Measurements from ENCODE around the gene MPV17L2.
"Not testable (repeated sequence)": the region's sequence is repeated elsewhere in the genome, so short reads cannot be mapped to it uniquely, and the experiment has no call there.

The MPV17L2 gene

GRCh38 chr19:18193388-18194180 is 566 bp downstream of the MPV17L2 start:
- no peak for DNase-seq

- no peak for DNase-seq
Observed at GRCh38 chr19:18194181-18194530, 1.1 kb downstream of the MPV17L2 start.

DNA sequence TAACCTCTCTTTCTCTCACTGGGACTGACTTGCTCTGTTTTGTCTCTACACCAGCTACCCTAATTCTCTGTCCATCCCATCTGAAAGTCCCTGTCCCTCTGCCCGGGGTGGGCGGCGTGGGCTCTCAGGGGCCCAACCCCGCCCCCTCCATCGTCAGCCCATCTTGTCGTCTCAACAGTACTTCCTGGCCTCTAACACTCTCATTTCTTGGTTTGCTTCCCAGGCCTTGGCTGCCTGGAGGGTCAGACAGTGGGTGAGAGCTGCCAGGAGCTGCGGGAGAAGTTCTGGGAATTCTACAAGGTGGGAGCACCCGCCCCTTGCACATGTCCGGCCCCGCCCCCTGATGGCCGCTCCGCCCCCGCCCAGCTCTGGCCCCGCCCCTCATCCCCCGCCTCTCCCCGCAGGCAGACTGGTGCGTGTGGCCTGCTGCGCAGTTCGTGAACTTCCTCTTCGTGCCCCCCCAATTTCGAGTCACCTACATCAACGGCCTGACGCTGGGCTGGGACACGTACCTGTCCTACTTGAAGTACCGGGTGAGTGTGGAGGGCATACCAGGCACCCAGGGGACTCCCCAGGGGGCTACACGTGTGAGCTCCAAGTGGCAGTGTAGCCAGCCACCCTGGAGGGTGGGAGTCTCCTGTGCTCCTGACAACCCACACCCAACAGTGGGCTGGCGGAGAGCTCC is 1.7 kb downstream of the MPV17L2 start:
- DNase-seq = no peak

GRCh38 chr19:18196511-18196845 is 3.5 kb downstream of the MPV17L2 start:
- DNase-seq = no peak

DNA sequence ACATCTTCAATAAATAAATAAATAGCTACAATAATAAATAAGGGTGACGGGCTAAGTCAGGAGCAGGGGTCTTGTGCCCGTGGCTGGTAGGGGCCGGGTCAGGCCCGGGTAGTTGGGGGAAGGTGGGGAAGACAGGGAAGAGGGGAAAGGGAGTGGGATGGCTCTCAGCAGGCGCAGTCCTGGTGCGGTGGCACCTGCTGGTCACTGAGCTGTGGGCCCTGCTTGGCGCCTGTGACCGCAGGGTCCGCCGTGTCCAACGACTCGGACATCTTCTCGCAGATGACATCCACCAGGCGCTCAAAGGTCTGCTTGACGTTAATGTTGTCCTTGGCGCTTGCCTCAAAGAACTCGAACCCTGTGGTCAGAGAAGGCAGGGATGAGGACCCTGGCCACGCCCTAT is 4.3 kb downstream of the MPV17L2 start:
- DNase-seq = no peak

GRCh38 chr19:18197941-18198340 is 4.9 kb downstream of the MPV17L2 start:
- DNase-seq = no peak

DNA sequence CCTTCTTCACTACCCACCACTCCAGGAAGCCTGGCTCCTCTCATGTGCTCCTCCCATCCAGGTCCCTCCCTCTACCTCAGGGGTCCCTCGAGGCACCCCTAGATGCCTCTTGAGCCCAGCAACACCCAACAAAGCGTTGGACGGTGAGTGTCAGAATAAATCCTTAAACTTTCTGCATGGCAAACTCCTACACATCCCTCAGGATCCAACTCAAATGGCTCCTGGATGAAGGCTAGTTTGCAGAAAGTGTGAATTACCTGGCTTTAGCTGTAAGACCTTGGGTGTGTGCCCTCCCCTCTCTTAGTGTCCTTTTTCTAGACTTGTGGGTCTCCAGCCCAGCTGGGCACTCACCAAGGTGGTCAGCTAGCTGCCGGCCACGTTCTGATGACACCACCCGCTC is 5.4 kb downstream of the MPV17L2 start:
- DNase-seq = no peak

GRCh38 chr19:18202397-18202777 is 9.4 kb downstream of the MPV17L2 start:
- peak in 1 of 2 donors; percentile 23 for DNase-seq

DNA sequence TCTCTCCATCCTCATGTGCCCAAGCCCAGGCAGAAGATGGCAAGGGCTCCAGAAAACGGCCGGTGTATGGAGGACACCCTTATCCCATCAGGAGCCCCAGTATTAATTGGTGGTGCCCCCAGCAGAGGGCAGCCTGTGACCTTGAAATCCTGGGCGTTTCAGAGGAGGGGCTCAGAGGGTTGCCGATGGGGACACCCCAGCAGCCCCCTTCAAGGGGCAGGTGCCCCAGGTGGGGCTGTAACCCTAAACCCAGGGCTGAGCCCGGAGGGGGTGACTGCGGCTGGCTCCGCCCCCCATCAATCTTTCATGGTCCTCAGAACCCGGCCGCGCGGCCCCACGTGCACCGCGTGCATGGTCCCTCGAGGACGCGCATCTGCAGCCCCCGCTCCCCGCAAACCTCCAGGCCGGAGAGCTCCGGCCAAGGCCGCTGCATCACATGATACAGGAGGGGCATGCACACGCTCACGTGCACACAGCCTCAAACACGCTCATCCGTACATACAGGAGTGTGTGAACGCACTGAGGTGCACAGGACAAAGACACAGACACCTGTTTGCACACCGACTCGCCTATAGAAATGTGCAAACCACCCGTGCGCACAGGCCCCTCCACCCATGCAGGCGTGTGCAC is 9.9 kb downstream of the MPV17L2 start:
- DNase-seq = no peak

DNA sequence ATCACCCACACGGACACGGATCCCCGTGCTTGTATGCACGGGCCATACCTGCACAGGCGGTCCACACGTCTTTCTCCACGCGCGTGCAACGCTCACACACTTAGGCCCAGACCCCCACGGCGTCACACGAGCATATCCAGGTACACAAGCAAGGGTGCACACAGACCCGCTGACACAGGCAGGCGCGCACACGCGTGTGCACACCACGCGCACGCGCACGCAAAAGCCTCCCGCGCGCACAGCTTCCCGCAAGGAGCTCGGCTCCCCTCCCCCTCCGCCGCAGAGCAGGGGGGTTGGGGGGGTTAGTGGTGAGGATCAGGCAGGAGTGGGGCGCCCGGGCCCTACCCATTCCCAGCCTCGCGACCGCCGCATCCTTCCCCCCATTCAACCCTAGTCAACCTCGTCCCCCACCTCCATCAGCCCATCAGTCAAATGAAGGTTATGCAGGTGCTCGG is 10.4 kb downstream of the MPV17L2 start:
- no peak for DNase-seq

GRCh38 chr19:18203863-18204393 is 10.9 kb downstream of the MPV17L2 start, which contains the start of gene RAB3A:
TSS of gene RAB3A (minus strand) at chr19:18204042. CDS start at chr19:18202740, 1,302 bp downstream.
- peak; percentile 100 for DNase-seq

GRCh38 chr19:18204394-18205199 is 11.6 kb downstream of the MPV17L2 start:
- no peak for DNase-seq

DNA sequence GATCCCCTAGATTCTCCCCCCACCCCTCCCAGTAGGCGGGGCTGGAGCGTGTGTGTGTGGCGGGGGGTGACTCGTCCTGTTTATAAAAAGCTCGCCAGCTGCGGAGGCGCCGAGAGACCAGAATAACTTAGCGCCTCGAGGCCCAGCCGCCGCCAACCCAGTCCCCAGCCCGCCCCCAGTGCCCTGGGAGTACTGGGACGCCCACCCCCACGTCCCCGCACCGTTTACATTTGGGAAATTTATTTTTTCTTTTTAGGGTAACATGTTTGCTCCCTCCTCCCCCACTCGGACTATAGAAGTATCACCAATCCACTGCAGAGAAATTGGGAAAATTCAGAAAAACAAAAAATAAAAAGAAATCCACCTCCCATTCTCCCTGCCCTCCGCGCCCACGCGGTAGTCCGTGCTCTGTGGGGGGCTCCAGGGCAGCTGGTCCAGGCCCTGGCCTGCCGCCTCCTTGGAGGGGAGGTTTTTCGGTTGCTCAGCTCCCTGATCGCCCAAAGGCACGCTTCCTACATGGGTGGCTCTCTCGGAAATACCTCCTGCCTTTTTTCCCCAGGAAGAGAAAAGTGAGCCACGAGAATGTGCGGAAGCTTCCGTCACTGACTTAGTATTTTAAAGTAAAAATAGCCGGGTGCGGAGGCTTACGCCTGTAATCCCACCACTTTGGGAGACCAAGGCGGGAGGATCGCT is 12.3 kb downstream of the MPV17L2 start:
- DNase-seq = peak in 1 of 2 donors; percentile 13

GRCh38 chr19:18206018-18206417 is 13.0 kb downstream of the MPV17L2 start:
- no peak for DNase-seq

DNA sequence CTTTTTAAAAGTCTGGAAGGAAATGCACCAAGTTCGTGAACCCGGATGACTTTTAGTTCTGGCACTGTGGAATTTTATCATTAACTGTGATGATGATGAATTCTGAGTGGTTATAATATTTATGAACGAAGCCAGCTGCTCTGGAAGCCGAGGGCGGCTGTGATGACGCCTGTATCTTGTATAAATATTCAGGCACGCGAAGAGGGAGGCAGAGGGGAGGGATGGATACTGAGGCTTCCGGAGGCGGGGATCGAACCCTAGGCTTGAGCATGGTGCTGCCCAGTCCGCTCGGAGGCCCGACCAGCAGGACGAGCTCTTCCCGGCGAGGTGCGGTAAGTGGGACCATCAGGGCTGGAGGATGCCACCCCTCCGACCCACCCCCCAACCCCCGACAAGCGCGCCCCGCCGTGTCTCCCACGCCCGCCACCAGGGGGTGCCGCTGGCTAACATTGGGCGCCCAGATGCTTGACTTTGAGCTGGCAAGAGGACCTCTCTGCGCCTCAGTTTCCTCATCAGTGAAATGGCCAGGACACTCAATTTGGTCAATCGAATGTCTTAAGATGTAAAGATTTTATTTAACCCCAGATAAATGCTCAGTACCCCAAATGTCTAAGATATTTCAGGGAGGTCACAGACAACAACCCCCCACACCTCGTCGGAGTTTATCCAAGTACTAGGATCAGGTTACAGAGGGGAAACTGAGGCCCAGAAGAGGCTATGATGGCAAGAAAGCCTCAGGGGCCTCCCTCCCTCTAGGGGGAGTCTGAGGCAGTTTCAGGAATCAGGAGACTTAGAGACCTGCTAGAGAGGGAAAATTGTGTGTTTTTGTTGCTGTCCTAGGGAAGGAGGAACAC is 15.3 kb downstream of the MPV17L2 start:
- peak in 1 of 2 donors; percentile 55 for DNase-seq

DNA sequence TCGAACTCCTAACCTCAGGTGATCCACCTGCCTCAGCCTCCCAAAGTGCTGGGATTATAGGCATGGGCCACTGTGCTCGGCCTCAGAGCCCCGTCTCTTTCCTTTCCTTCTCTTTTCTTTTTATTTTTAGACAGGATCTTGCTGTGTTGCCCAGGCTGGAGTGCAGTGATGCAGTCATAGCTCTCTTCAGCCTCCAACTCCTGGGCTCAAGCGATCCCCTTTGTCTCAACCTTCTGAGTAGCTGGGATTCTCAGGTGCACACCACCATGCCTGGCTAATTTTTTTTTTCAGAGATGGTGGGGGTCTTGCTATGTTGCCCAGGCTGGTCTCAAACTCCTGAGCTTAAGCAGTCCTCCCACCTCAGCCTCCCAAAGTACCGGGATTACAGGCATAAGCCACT is 16.9 kb downstream of the MPV17L2 start:
- DNase-seq = not testable (repeated sequence)

GRCh38 chr19:18211683-18212082 is 18.7 kb downstream of the MPV17L2 start:
- no peak for DNase-seq

DNA sequence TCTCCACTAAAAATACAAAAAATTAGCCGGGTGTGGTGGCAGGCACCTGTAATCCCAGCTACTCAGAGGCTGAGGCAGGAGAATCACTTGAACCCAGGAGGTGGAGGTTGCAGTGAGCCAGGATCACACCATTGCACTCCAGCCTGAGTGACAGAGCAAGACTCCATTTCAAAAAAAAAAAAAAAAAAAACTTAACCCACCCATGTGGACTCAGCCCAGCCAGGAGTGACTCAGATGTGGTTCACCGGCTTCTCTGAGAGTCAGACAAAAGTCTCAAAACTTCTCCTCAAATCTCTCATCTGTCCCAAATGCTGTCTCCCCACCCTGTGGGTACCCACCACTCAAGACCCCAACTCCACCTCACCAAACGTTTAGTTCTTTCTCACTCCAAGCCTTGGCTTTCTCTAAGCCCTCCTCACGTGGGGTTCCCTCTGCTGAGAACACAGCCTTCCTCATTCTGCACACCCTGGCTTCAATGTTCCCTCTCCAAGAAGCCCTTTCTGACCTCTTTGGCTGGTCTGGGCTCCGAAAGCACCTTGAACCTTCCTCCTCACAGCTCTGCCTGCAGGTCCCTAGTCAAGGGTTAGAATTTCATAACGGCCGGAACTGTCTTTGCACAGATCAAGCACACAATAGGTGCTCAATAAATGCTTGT is 21.9 kb downstream of the MPV17L2 start:
- DNase-seq = no peak

DNA sequence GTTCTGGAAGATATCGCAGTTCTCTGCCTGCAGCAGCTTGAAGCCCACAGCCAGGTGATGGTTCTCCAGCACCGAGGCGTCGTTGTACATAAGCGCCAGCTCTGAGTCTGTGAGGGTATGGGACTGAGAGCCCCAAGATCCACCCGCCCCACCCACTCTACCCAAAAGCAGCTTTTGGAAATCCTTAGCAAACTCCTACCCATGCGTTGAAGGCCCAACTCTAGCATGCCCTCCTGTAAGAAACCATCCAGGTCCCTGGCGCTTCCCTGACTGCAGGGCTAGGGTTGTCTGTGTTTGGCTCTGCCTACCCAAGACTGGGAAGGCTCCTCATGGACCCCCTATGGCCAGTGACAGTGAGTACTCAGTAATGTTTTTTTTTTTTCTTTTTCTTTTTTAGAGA is 23.8 kb downstream of the MPV17L2 start:
- DNase-seq = no peak

DNA sequence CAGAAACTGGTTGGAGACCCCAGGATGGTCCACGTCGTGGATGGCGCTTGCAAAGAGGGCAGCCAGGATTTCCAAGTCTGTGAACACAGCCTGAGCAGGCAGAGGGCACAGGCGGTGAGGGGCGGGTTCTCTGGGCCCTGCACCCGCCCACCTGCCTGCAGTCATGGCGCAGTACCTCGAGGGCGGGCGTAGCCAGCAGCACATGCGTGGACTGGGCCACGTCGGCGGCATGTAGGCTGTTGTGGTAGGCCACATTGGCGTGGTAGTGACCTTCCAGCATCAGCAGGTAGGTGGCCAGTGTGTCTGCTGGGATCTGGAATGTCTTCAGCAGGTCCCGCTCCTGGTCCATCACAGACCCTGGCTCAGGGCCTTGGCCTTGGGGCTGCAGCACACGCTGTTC is 25.1 kb downstream of the MPV17L2 start:
- no peak for DNase-seq

GRCh38 chr19:18218600-18218999 is 25.6 kb downstream of the MPV17L2 start:
- DNase-seq = no peak

All from inflammatory macrophage treated with lipopolysaccharide for 1 hour (primary cell).